H1 (cell line): Measurements from ENCODE around the gene PAX9. TPM values are rescaled to one million over a fixed set of nuclear protein-coding genes. Genes with fewer than 3 reads are reported as not detected.

Experiments
- CTCF ChIA-PET: fragments of 300-600 bp; sonication (Branson Sonifier 250); formaldehyde crosslinking; loops from one replicate; lab custom pipeline; 2021; ENCODE audit not compliant: partially characterized antibody; lab: Charles Lee
- POLR2A ChIA-PET: fragments of 300-600 bp; sonication (Branson Sonifier 250); formaldehyde crosslinking; loops from one replicate; lab custom pipeline; 2021; ENCODE audit warnings: inconsistent platforms; ENCODE audit not compliant: partially characterized antibody; lab: Charles Lee
- DNase-seq, 2 experiments: peaks; one replicate each; pipeline versions ENCODE4 v3.0.0 to v3.0.0-alpha.2; 2010 to 2022; ENCODE audit warnings: low spot score in 2 of 2, low read depth in 1 of 2, mixed read lengths in 1 of 2
- FAIRE-seq: peaks from 2 replicates; lab custom pipeline; 2011; peaks lifted over from hg19 to GRCh38; lab: Jason Lieb, UNC
- H2AFZ ChIP-seq: 2 replicates; pipeline ENCODE4 v1.8.1; 2012; ENCODE audit warnings: low read length, inconsistent platforms
- H2AK5ac ChIP-seq: 2 replicates; pipeline ENCODE4 v1.6.1; 2013; ENCODE audit warnings: low read depth, low read length
- H2BK120ac ChIP-seq: replicated peaks from 2 replicates; pipeline ENCODE3; 2013; ENCODE audit warnings: low read depth, low read length, inconsistent platforms
- H2BK12ac ChIP-seq: 2 replicates; pipeline ENCODE4 v1.6.1; 2013; ENCODE audit warnings: low read depth, low read length
- H2BK15ac ChIP-seq: 2 replicates; pipeline ENCODE4 v1.6.1; 2013; ENCODE audit warnings: low read length
- H2BK20ac ChIP-seq: 2 replicates; pipeline ENCODE4 v1.6.1; 2013; ENCODE audit warnings: low read length
- H2BK5ac ChIP-seq: 2 replicates; pipeline ENCODE4 v1.6.1; 2013; ENCODE audit warnings: low read depth, low read length
- H3K14ac ChIP-seq: 2 replicates; pipeline ENCODE4 v1.6.1; 2013; ENCODE audit warnings: inconsistent platforms; ENCODE audit not compliant: insufficient read length
- H3K18ac ChIP-seq: 2 replicates; pipeline ENCODE4 v1.6.1; 2013; ENCODE audit warnings: low read length; ENCODE audit errors: extremely low read depth
- H3K23ac ChIP-seq: 2 replicates; pipeline ENCODE4 v1.6.1; 2013; ENCODE audit warnings: inconsistent platforms; ENCODE audit not compliant: insufficient read length
- H3K23me2 ChIP-seq: 2 replicates; pipeline ENCODE4 v1.6.1; 2013; ENCODE audit warnings: low read depth, low read length
- H3K27ac ChIP-seq: 2 replicates; pipeline ENCODE4 v1.6.1; 2011; ENCODE audit warnings: low read depth, low read length, inconsistent platforms
- H3K27me3 ChIP-seq, 4 experiments: replicated peaks in 1 of 4; 1 replicate in 1 of 4; 2 replicates in 3 of 4; pipeline versions ENCODE4 v1.6.1 to v1.8.1; 2011 to 2013; ENCODE audit warnings: low read length in 3 of 4, mild to moderate bottlenecking in 3 of 4, inconsistent platforms in 2 of 4, mixed read lengths in 2 of 4, moderate library complexity in 1 of 4; ENCODE audit not compliant: control insufficient read depth in 3 of 4, insufficient read depth in 3 of 4; ENCODE audit errors: extremely low read depth in 1 of 4
- H3K36me3 ChIP-seq, 4 experiments: 2 replicates each; pipeline versions ENCODE4 v1.6.1 to v1.8.1; 2011 to 2013; ENCODE audit warnings: mild to moderate bottlenecking in 4 of 4, low read length in 3 of 4, moderate library complexity in 2 of 4, control low read depth in 1 of 4, inconsistent platforms in 1 of 4; ENCODE audit not compliant: insufficient read depth in 4 of 4, control insufficient read depth in 2 of 4
- H3K4ac ChIP-seq: replicated peaks from 2 replicates; pipeline ENCODE3; 2013; ENCODE audit warnings: low read length, low read depth, mixed read lengths, inconsistent platforms; ENCODE audit not compliant: insufficient read length
- H3K4me1 ChIP-seq, 4 experiments: replicated peaks in 1 of 4; 1 replicate in 1 of 4; 2 replicates in 3 of 4; pipeline versions ENCODE4 v1.6.1 to v1.8.1; 2011 to 2013; ENCODE audit warnings: low read length in 3 of 4, inconsistent platforms in 2 of 4, mixed read lengths in 1 of 4; ENCODE audit not compliant: insufficient read depth in 4 of 4, control insufficient read depth in 3 of 4
- H3K4me2 ChIP-seq, 2 experiments: 2 replicates each; pipeline versions ENCODE4 v1.6.1 to v1.8.1; 2011 to 2013; ENCODE audit warnings: low read depth in 2 of 2, low read length in 2 of 2, control low read depth in 1 of 2, inconsistent platforms in 1 of 2, mild to moderate bottlenecking in 1 of 2; ENCODE audit not compliant: insufficient read depth in 1 of 2
- H3K4me3 ChIP-seq, 4 experiments: fragments of 200-600, 300-600 bp in 1 of 4; sonication (generic), shearing (Covaris generic), sonication (Bioruptor Twin) in 1 of 4; 2 replicates each; pipeline versions ENCODE4 v1.5.1 to v1.8.1; 2011 to 2016; ENCODE audit warnings: low read length in 4 of 4, low read depth in 3 of 4, control low read depth in 2 of 4, inconsistent platforms in 2 of 4, mild to moderate bottlenecking in 2 of 4, mixed read lengths in 1 of 4, moderate library complexity in 1 of 4; ENCODE audit not compliant: insufficient read depth in 2 of 4; ENCODE audit errors: extremely low read depth in 1 of 4
- H3K56ac ChIP-seq: replicated peaks from 2 replicates; pipeline ENCODE3; 2013; ENCODE audit warnings: low read depth, mild to moderate bottlenecking, mixed read lengths, low read length, inconsistent platforms; ENCODE audit not compliant: insufficient read length
- H3K79me1 ChIP-seq: 2 replicates; pipeline ENCODE4 v1.6.1; 2013; ENCODE audit warnings: low read depth, low read length, control low read depth
- H3K79me2 ChIP-seq, 2 experiments: 2 replicates each; pipeline versions ENCODE4 v1.6.1 to v1.8.1; 2012 to 2013; ENCODE audit warnings: low read length in 2 of 2, mild to moderate bottlenecking in 2 of 2, inconsistent platforms in 1 of 2; ENCODE audit not compliant: insufficient read depth in 2 of 2, control insufficient read depth in 1 of 2
- H3K9ac ChIP-seq, 4 experiments: replicated peaks in 1 of 4; 1 replicate in 1 of 4; 2 replicates in 3 of 4; pipeline versions ENCODE4 v1.6.1 to v1.8.1; 2011 to 2013; ENCODE audit warnings: low read depth in 3 of 4, low read length in 3 of 4, control low read depth in 2 of 4, mild to moderate bottlenecking in 2 of 4, moderate library complexity in 2 of 4, inconsistent platforms in 1 of 4; ENCODE audit errors: extremely low read depth in 1 of 4
- H3K9me3 ChIP-seq, 2 experiments: 2 replicates each; pipeline versions ENCODE4 v1.6.1 to v1.8.1; 2012 to 2013; ENCODE audit warnings: mild to moderate bottlenecking in 2 of 2, moderate library complexity in 2 of 2, control low read depth in 1 of 2, inconsistent platforms in 1 of 2, low read depth in 1 of 2, low read length in 1 of 2, mixed read lengths in 1 of 2; ENCODE audit not compliant: insufficient read depth in 2 of 2
- H4K20me1 ChIP-seq, 2 experiments: replicated peaks in 1 of 2; 2 replicates each; pipeline versions ENCODE3 to v1.8.1; 2011 to 2013; ENCODE audit warnings: inconsistent platforms in 2 of 2, low read length in 2 of 2, mild to moderate bottlenecking in 1 of 2; ENCODE audit not compliant: insufficient read depth in 2 of 2, control insufficient read depth in 1 of 2
- H4K5ac ChIP-seq: 2 replicates; pipeline ENCODE4 v1.6.1; 2013; ENCODE audit warnings: low read length, low read depth, mixed read lengths, inconsistent platforms; ENCODE audit not compliant: insufficient read length
- H4K8ac ChIP-seq: 2 replicates; pipeline ENCODE4 v1.8.0; 2013; ENCODE audit warnings: mild to moderate bottlenecking, moderate library complexity, low read length, inconsistent platforms; ENCODE audit not compliant: insufficient read depth; ENCODE audit errors: extremely low read depth
- H4K91ac ChIP-seq: replicated peaks from 2 replicates; pipeline ENCODE3; 2013; ENCODE audit warnings: low read length, mixed read lengths, inconsistent platforms; ENCODE audit not compliant: insufficient read length
- CBX8 ChIP-seq: fragments of 300-800, 300-1000 bp; sonication (generic); IDR thresholded peaks from 2 replicates; pipeline ENCODE4 v1.7.1; 2016; ENCODE audit warnings: low read depth, low read length, borderline replicate concordance
- MAFK ChIP-seq: IDR thresholded peaks from 2 replicates; pipeline ENCODE4 v1.6.1; 2012; ENCODE audit warnings: low read depth, mild to moderate bottlenecking, improper control_type of control experiment, low read length
- NANOG ChIP-seq: IDR thresholded peaks from 2 replicates; pipeline ENCODE4 v1.6.1; 2011; ENCODE audit warnings: low read length, low read depth, mild to moderate bottlenecking, inconsistent platforms; ENCODE audit not compliant: insufficient read depth, poor library complexity, severe bottlenecking
- POLR2A ChIP-seq, 2 experiments: IDR thresholded peaks; 1 replicate in 1 of 2; 2 replicates in 1 of 2; pipeline ENCODE4 v1.6.1; 2011; ENCODE audit warnings: low read depth in 2 of 2, low read length in 2 of 2, mild to moderate bottlenecking in 2 of 2; ENCODE audit errors: control extremely low read depth in 1 of 2
- RNF2 ChIP-seq: fragments of 200-900, 300-1000 bp; sonication (generic); IDR thresholded peaks from 2 replicates; pipeline ENCODE4 v1.7.1; 2016; ENCODE audit warnings: borderline replicate concordance, low read depth, mild to moderate bottlenecking, antibody characterized with exemption, low read length; ENCODE audit not compliant: poor library complexity, severe bottlenecking; ENCODE audit errors: missing control alignments
- RXRA ChIP-seq: IDR thresholded peaks from 2 replicates; pipeline ENCODE4 v1.6.1; 2011; ENCODE audit warnings: low read depth, mild to moderate bottlenecking, low read length, moderate library complexity; ENCODE audit not compliant: insufficient read depth
- SP1 ChIP-seq: IDR thresholded peaks from 2 replicates; pipeline ENCODE4 v1.6.1; 2011; ENCODE audit warnings: low read depth, low read length
- SUZ12 ChIP-seq: fragments of 200-600 bp; sonication (generic); IDR thresholded peaks from 2 replicates; pipeline ENCODE4 v1.6.1; 2012; ENCODE audit warnings: mild to moderate bottlenecking, inconsistent platforms, low read length, moderate library complexity, mixed read lengths
- TAF7 ChIP-seq: optimal IDR thresholded peaks from 2 replicates; pipeline ENCODE3; 2011; ENCODE audit warnings: low read depth, mild to moderate bottlenecking, inconsistent platforms, low read length, moderate library complexity, borderline replicate concordance
- TBP ChIP-seq: IDR thresholded peaks from 2 replicates; pipeline ENCODE4 v1.6.1; 2011; ENCODE audit warnings: low read depth, low read length, improper control_type of control experiment
- TCF12 ChIP-seq: IDR thresholded peaks from 2 replicates; pipeline ENCODE4 v1.6.1; 2011; ENCODE audit warnings: low read depth, mild to moderate bottlenecking, low read length
- WGBS, 2 experiments: shearing (Covaris generic) in 1 of 2; methylation state at CpG; one replicate each; pipeline versions ENCODE4 v1.1.6 to v1.1.7; 2013 to 2015; ENCODE audit warnings: low lambda C conversion rate in 2 of 2, mixed read lengths in 2 of 2, inconsistent platforms in 1 of 2, low coverage in 1 of 2, missing lambda C conversion rate in 1 of 2; ENCODE audit not compliant: insufficient replicate concordance in 2 of 2, insufficient coverage in 1 of 2, insufficient read length in 1 of 2; ENCODE audit errors: extremely low coverage in 1 of 2, missing lambda C conversion rate in 1 of 2; 5-methylcytosine and 5-hydroxymethylcytosine counted together
- polyA plus RNA-seq, 7 experiments: library from polyadenylated mRNA; depleted of rRNA in 3 of 7; stranded (reverse) in 5 of 7; unstranded in 2 of 7; fragments of >200 nt in 5 of 7; fragments of 200-250 nt in 2 of 7; gene quantifications; 1 replicate in 5 of 7; 2 replicates in 1 of 7; 4 replicates in 1 of 7; pipeline versions ENCODE4 v1.2.1 to v1.2.3, GENCODE V29; 2011 to 2013; ENCODE audit warnings: missing spikeins in 2 of 7, mixed read lengths in 2 of 7
- total RNA-seq: library from RNA; stranded (reverse); fragmentation: NEBNext Ultra II Directional; extraction: Animal tissue kit (Norgen Biotek cat#: 25700); gene quantifications from 2 replicates; pipeline ENCODE4 v1.2.1, GENCODE V29; 2021

PAX9 gene
- total and polyA plus RNA-seq, 2 of the 8 experiments (the other 6 are each of a cell fraction or from before 2014, with no cell fraction given), result 0.05 TPM; not detected in 1

DNA sequence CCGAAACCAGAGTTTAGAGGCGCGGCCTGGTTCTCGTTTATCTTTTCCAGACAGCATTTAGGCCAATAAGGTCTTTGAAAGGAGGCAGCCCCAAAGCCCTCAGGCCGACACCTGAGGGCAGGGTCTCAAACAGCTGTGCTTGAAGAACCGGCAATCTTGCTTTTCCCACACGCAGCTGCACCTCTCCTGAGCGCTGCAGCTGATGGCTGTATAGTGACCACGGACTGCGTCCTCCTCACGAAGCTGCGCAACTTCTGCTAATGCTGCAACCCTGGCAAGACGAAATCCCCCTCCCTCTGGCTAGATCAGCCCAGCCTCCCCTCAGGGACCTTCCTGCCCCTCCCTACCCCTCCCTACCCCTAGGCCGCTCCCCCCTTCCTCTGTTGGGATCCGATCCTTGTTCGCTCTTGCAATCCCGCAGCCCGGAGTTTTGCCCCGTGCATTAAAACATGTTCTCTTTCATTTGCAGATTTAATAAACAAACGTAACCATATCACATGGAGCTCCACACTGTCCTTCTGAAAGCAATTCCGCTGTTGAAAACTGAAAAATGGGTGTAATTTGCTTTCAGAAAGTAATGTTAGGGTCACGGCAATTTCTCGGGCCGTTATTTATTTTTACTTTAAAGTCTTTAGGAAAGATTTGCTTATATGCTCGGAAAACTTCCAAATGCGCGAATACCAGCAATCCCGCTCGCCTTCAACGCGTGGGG lies 4.8 kb upstream of the PAX9 start:
- H2AK5ac ChIP-seq, result no peak overlapping the region
- WGBS, 2 experiments, result 9% methylated on average over 30 of the region's 31 CpGs; no CpG with 5 or more reads in 1 of the 2 experiments
- H4K20me1 ChIP-seq, result peaks cover 35 to 59% of the 10 kb centered on the region in 2 experiments
- H3K18ac ChIP-seq, result no peak overlapping the region
- peak overlapping the region in 1 of 4 experiments; percentile 53; a peak in 1 of 8 replicates for H3K4me3 ChIP-seq
- H2AFZ ChIP-seq, result no peak overlapping the region
- H2BK120ac ChIP-seq, result no peak overlapping the region
- H3K14ac ChIP-seq, result no peak overlapping the region
- no peak overlapping the region for H3K9ac ChIP-seq
- no peaks in the 10 kb centered on the region; the same call in 1 of the 2 replicates for H3K23me2 ChIP-seq
- H4K5ac ChIP-seq, result no peak overlapping the region
- no peaks in the 10 kb centered on the region for H3K79me1 ChIP-seq
- H3K27me3 ChIP-seq, result peaks cover 92 to 100% (median 95%) of the 10 kb centered on the region in 4 experiments
- no peak overlapping the region for H3K4ac ChIP-seq
- H2BK15ac ChIP-seq, result no peak overlapping the region
- DNase-seq (peak in 1 of 2 experiments; percentile 57), FAIRE-seq (no peak)
- H3K23ac ChIP-seq, result no peak overlapping the region
- no peak overlapping the region; the same call in 1 of the 2 replicates for H2BK12ac ChIP-seq
- no peak overlapping the region for H3K56ac ChIP-seq
- H3K4me1 ChIP-seq, result peaks cover 0 to 27% (median 13%) of the 10 kb centered on the region in 4 experiments; a peak in 5 of 7 replicates
- H2BK20ac ChIP-seq, result no peak overlapping the region
- H4K8ac ChIP-seq, result no peak overlapping the region; the same call in 1 of the 2 replicates
- POLR2A ChIA-PET, result interaction anchor here (1.1 to 1.9 kb wide), 4 partner anchors 9 to 142 kb away, joined by 3 to 6 read pairs (median 4); no protein-coding TSS in a partner anchor
- TF ChIP-seq POLR2A (IDR thresholded peaks at IDR 0.05; ENCODE audit: control extremely low read depth in 1 of 2, low read depth in 2 of 2, low read length in 2 of 2) (no peak), SUZ12 (peak; percentile 20; the same call in 1 of the 2 replicates), TCF12 (0 out of 2 replicates have a peak, but pooled peaks have one; percentile 35), SP1 (no peak), RNF2 (peak; percentile 20), RXRA (no peak), NANOG (no peak), TAF7 (no peak), CBX8 (peak; percentile 66; the same call in 1 of the 2 replicates), MAFK (no peak), TBP (no peak)
- H2BK5ac ChIP-seq, result no peak overlapping the region
- H3K79me2 ChIP-seq, result no peaks in the 10 kb centered on the region
- CTCF ChIA-PET, result interaction anchor here (0.6 to 9.9 kb wide), 38 partner anchors 9 to 935 kb away, joined by 3 to 132 read pairs (median 4); partner anchors contain the start of gene NKX2-8
- H4K91ac ChIP-seq, result no peak overlapping the region
- H3K4me2 ChIP-seq, result peak overlapping the region; percentile 35; a peak in 3 of 4 replicates
- no peaks in the 10 kb centered on the region; a peak in 1 of 8 replicates for H3K36me3 ChIP-seq
- no peak overlapping the region for H3K27ac ChIP-seq
- no peaks in the 10 kb centered on the region for H3K9me3 ChIP-seq
